ENCODE results near the gene OR2H2. TPM values are rescaled to one million over a fixed set of nuclear protein-coding genes. Genes with fewer than 3 reads are reported as not detected.

The OR2H2 gene
- total and polyA plus RNA-seq, 2 donors (not counting 1 experiment from before 2014, with no cell fraction given), result not detected

GRCh38 chr6:29629571-29629970, 44.6 kb downstream of the OR2H2 start:
- TF ChIP-seq CTCF (IDR thresholded peaks at IDR 0.05), result no peak
- TF ChIP-seq EZH2 (IDR thresholded peaks at IDR 0.05; ENCODE audit: borderline replicate concordance, insufficient read depth, low read depth, low read length, poor library complexity, severe bottlenecking), result no peak
- Histone ChIP-seq H3K4me3 (ENCODE audit: control extremely low read depth in 1 of 5, extremely low read depth in 1 of 5, insufficient read depth in 1 of 5, low read depth in 2 of 5, low read length in 4 of 5) (no peak overlapping the region), H3K9ac (ENCODE audit: low read length) (no peak overlapping the region), H3K4me1 (ENCODE audit: control insufficient read depth in 2 of 2, insufficient read depth in 2 of 2, low read length in 2 of 2) (peaks cover 28 to 55% of the 10 kb centered on the region in 2 donors), H4K20me1 (ENCODE audit: control insufficient read depth, insufficient read depth, low read length, poor library complexity, severe bottlenecking) (peaks cover 22% of the 10 kb centered on the region), H3K27me3 (replicated peaks in 1 of 4; ENCODE audit: control extremely low read depth in 1 of 4, control insufficient read depth in 3 of 4, insufficient read depth in 4 of 4, low read length in 3 of 4) (no peaks in the 10 kb centered on the region), H2AFZ (ENCODE audit: insufficient read depth, low read depth, low read length, poor library complexity, severe bottlenecking) (no peak overlapping the region), H3K79me2 (ENCODE audit: control insufficient read depth, insufficient read depth, low read length) (peaks cover 15% of the 10 kb centered on the region), H3K36me3 (replicated peaks in 1 of 2; ENCODE audit: control extremely low read depth in 1 of 2, control insufficient read depth in 1 of 2, extremely low read depth in 1 of 2, insufficient read depth in 2 of 2, low read length in 1 of 2) (peaks cover 0 to 6% of the 10 kb centered on the region in 2 experiments), H3K9me3 (ENCODE audit: control extremely low read depth in 1 of 3, control insufficient read depth in 2 of 3, insufficient read depth in 1 of 3, low read length in 2 of 3) (no peaks in the 10 kb centered on the region), H3K4me2 (replicated peaks; ENCODE audit: low read depth, low read length, poor library complexity, severe bottlenecking) (peak overlapping the region; percentile 98), H3K27ac (ENCODE audit: low read length in 2 of 2) (no peak overlapping the region)
- DNase-seq (no peak), ATAC-seq (ENCODE audit: low read depth) (no peak)
- Mint-ChIP-seq H3K4me1 (peaks cover 60% of the 10 kb centered on the region), H3K27ac (no peak overlapping the region), H3K4me3 (peak overlapping the region; percentile 5), H3K27me3 (no peaks in the 10 kb centered on the region), H3K9me3 (ENCODE audit: insufficient read depth) (no peaks in the 10 kb centered on the region)
- intact Hi-C loops (cut with micrococcal nuclease), result loop anchor here (5.0 kb wide), 2 partner anchors 77 to 123 kb away; a partner anchor contains a TSS
- ChIA-PET POLR2A (no interaction called here), CTCF (interaction anchor here (1.1 to 13.5 kb wide), 3 partner anchors 12 to 21 kb away, joined by 3 to 226 read pairs (median 5); no protein-coding TSS in a partner anchor)
- no CpG with 5 or more reads among the region's 2 CpGs for WGBS (ENCODE audit: insufficient coverage)

DNA sequence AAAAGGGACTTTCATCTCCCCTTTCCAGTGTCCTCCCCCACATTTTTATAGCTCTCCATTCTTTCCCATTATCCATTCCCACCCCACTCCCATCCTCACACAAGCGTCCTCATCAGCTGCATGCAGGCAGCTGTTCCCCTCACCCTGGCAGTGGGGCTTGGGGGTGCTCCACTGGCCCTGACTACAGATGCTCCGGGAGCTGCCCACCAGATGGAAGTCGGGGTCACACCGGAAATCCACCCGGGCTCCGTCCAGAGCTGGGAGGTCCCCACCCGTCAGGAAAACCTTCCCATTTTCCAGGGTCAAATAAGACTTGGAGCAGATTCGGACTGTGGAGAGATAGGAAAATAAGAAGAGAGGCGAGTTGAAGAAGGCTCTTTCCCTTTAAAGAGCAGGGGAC, 45.4 kb downstream of the OR2H2 start:
- intact Hi-C loops (cut with micrococcal nuclease), result no loop called here
- Histone ChIP-seq H3K36me3 (replicated peaks in 1 of 2; ENCODE audit: control extremely low read depth in 1 of 2, control insufficient read depth in 1 of 2, extremely low read depth in 1 of 2, insufficient read depth in 2 of 2, low read length in 1 of 2) (peaks cover 0 to 6% of the 10 kb centered on the region in 2 experiments), H3K27me3 (replicated peaks in 1 of 4; ENCODE audit: control extremely low read depth in 1 of 4, control insufficient read depth in 3 of 4, insufficient read depth in 4 of 4, low read length in 3 of 4) (no peaks in the 10 kb centered on the region), H4K20me1 (ENCODE audit: control insufficient read depth, insufficient read depth, low read length, poor library complexity, severe bottlenecking) (peaks cover 22% of the 10 kb centered on the region), H3K4me1 (ENCODE audit: control insufficient read depth in 2 of 2, insufficient read depth in 2 of 2, low read length in 2 of 2) (peaks cover 33 to 62% of the 10 kb centered on the region in 2 donors), H3K9ac (ENCODE audit: low read length) (no peak overlapping the region), H3K4me3 (ENCODE audit: control extremely low read depth in 1 of 5, extremely low read depth in 1 of 5, insufficient read depth in 1 of 5, low read depth in 2 of 5, low read length in 4 of 5) (no peak overlapping the region), H3K79me2 (ENCODE audit: control insufficient read depth, insufficient read depth, low read length) (peaks cover 15% of the 10 kb centered on the region), H2AFZ (ENCODE audit: insufficient read depth, low read depth, low read length, poor library complexity, severe bottlenecking) (no peak overlapping the region), H3K9me3 (ENCODE audit: control extremely low read depth in 1 of 3, control insufficient read depth in 2 of 3, insufficient read depth in 1 of 3, low read length in 2 of 3) (no peaks in the 10 kb centered on the region), H3K27ac (ENCODE audit: low read length in 2 of 2) (no peak overlapping the region), H3K4me2 (replicated peaks; ENCODE audit: low read depth, low read length, poor library complexity, severe bottlenecking) (no peak overlapping the region)
- Mint-ChIP-seq H3K9me3 (ENCODE audit: insufficient read depth) (no peaks in the 10 kb centered on the region), H3K4me1 (peaks cover 63% of the 10 kb centered on the region), H3K4me3 (peak overlapping the region; percentile 87), H3K27me3 (no peaks in the 10 kb centered on the region), H3K27ac (no peak overlapping the region)
- DNase-seq, result no peak
- ChIA-PET CTCF (interaction anchor here (1.5 to 13.5 kb wide), 2 partner anchors 11 to 21 kb away, joined by 5 to 226 read pairs; no protein-coding TSS in a partner anchor), POLR2A (no interaction called here)
- ATAC-seq (ENCODE audit: low read depth), result no peak
- TF ChIP-seq EZH2 (IDR thresholded peaks at IDR 0.05; ENCODE audit: borderline replicate concordance, insufficient read depth, low read depth, low read length, poor library complexity, severe bottlenecking) (no peak), CTCF (IDR thresholded peaks at IDR 0.05) (no peak)
- WGBS (ENCODE audit: insufficient coverage), result 96% methylated on average over 7 of the region's 9 CpGs

Data from B cell (primary cell).